CD14-positive monocyte (primary cell): ENCODE results near the gene SPON1. TPM values are rescaled to one million over a fixed set of nuclear protein-coding genes. Genes with fewer than 3 reads are reported as not detected.
A peak's percentile ranks its signal among the peaks of the same experiment; 100 is the strongest.

Source experiments
- DNase-seq, 3 donors: peaks; one replicate each; pipeline ENCODE4 v3.0.0-alpha.2; 2011 to 2022
- H2AFZ ChIP-seq: 2 replicates; pipeline ENCODE4 v1.6.0; 2012; ENCODE audit warnings: mild to moderate bottlenecking, low read depth, low read length, inconsistent platforms; ENCODE audit not compliant: insufficient read depth, poor library complexity, severe bottlenecking
- H3K27ac ChIP-seq, 2 donors: 1 replicate in 1 of 2; 2 replicates in 1 of 2; pipeline ENCODE4 v1.5.1; 2012 to 2013; ENCODE audit warnings: low read length in 2 of 2, control low read depth in 1 of 2, inconsistent platforms in 1 of 2, low read depth in 1 of 2, mild to moderate bottlenecking in 1 of 2
- H3K27me3 ChIP-seq, 2 donors: one replicate each; pipeline versions ENCODE4 v1.6.0 to v1.6.1; 2011 to 2013; ENCODE audit warnings: low read length in 2 of 2; ENCODE audit not compliant: control insufficient read depth in 2 of 2, insufficient read depth in 2 of 2
- H3K36me3 ChIP-seq, 2 donors: replicated peaks in 1 of 2; 1 replicate in 1 of 2; 2 replicates in 1 of 2; pipeline versions ENCODE4 v1.5.1 to v1.6.1; 2012 to 2013; ENCODE audit warnings: low read length in 2 of 2, control low read depth in 1 of 2, inconsistent platforms in 1 of 2, mild to moderate bottlenecking in 1 of 2; ENCODE audit not compliant: insufficient read depth in 2 of 2, control insufficient read depth in 1 of 2
- H3K4me1 ChIP-seq, 2 donors: 1 replicate in 1 of 2; 2 replicates in 1 of 2; pipeline versions ENCODE4 v1.5.1 to v1.6.1; 2012 to 2013; ENCODE audit warnings: low read length in 2 of 2, control low read depth in 1 of 2, inconsistent platforms in 1 of 2, mild to moderate bottlenecking in 1 of 2, moderate library complexity in 1 of 2; ENCODE audit not compliant: insufficient read depth in 2 of 2, control insufficient read depth in 1 of 2
- H3K4me2 ChIP-seq: replicated peaks from 2 replicates; pipeline ENCODE3; 2012; ENCODE audit warnings: low read length, moderate library complexity, mild to moderate bottlenecking; ENCODE audit not compliant: poor library complexity, severe bottlenecking; ENCODE audit errors: extremely low read depth
- H3K4me3 ChIP-seq, 3 experiments: fragments of 200-600 bp in 1 of 3; sonication (generic) in 1 of 3; replicated peaks in 1 of 3; 1 replicate in 2 of 3; 2 replicates in 1 of 3; pipeline ENCODE4 v1.5.1; 2011 to 2013; ENCODE audit warnings: low read length in 3 of 3, mild to moderate bottlenecking in 3 of 3, control low read depth in 2 of 3, low read depth in 2 of 3, inconsistent platforms in 1 of 3, moderate library complexity in 1 of 3
- H3K79me2 ChIP-seq: 2 replicates; pipeline ENCODE4 v1.6.0; 2012; ENCODE audit warnings: mild to moderate bottlenecking, control low read depth, inconsistent platforms, low read length, moderate library complexity; ENCODE audit not compliant: insufficient read depth
- H3K9ac ChIP-seq: 2 replicates; pipeline ENCODE4 v1.6.0; 2017; ENCODE audit warnings: low read length, mild to moderate bottlenecking; ENCODE audit not compliant: insufficient read depth, poor library complexity, severe bottlenecking
- H3K9me3 ChIP-seq, 2 donors: replicated peaks in 1 of 2; 1 replicate in 1 of 2; 2 replicates in 1 of 2; pipeline versions ENCODE4 v1.5.1 to v1.6.1; 2012 to 2013; ENCODE audit warnings: low read length in 2 of 2, control low read depth in 1 of 2; ENCODE audit not compliant: control insufficient read depth in 1 of 2, insufficient read depth in 1 of 2
- H4K20me1 ChIP-seq: 2 replicates; pipeline ENCODE4 v1.6.0; 2012; ENCODE audit warnings: mild to moderate bottlenecking, low read length, control low read depth, moderate library complexity; ENCODE audit not compliant: insufficient read depth
- H3K27ac Mint-ChIP-seq, 7 donors: one replicate each; pipeline ENCODE4 v1.8.0; 2020; ENCODE audit warnings: mild to moderate bottlenecking in 7 of 7, mixed read lengths in 7 of 7, moderate library complexity in 6 of 7, inconsistent platforms in 2 of 7
- H3K27me3 Mint-ChIP-seq, 3 donors: one replicate each; pipeline ENCODE4 v1.8.0; 2021 to 2022; ENCODE audit warnings: low read depth in 3 of 3, mild to moderate bottlenecking in 3 of 3, mixed read lengths in 3 of 3, moderate library complexity in 3 of 3, inconsistent platforms in 1 of 3
- H3K36me3 Mint-ChIP-seq, 2 donors: one replicate each; pipeline ENCODE4 v1.8.0; 2020; ENCODE audit warnings: mixed read lengths in 2 of 2, inconsistent platforms in 1 of 2, mild to moderate bottlenecking in 1 of 2
- H3K4me1 Mint-ChIP-seq: one replicate; pipeline ENCODE4 v1.8.0; 2020; ENCODE audit warnings: mild to moderate bottlenecking, mixed read lengths
- H3K4me3 Mint-ChIP-seq, 2 donors: one replicate each; pipeline ENCODE4 v1.8.0; 2020; ENCODE audit warnings: mild to moderate bottlenecking in 2 of 2, mixed read lengths in 2 of 2, moderate library complexity in 1 of 2
- H3K9me3 Mint-ChIP-seq, 7 donors: one replicate each; pipeline ENCODE4 v1.8.0; 2020 to 2022; ENCODE audit warnings: mixed read lengths in 7 of 7, mild to moderate bottlenecking in 6 of 7, moderate library complexity in 6 of 7, inconsistent platforms in 2 of 7
- CTCF ChIP-seq: fragments of 200-600 bp; IDR thresholded peaks from one replicate; pipeline ENCODE4 v1.8.0; 2022; ENCODE audit warnings: antibody characterized with exemption, mild to moderate bottlenecking
- WGBS: methylation state at CpG from one replicate; pipeline ENCODE4 v1.1.5; 2013; ENCODE audit warnings: missing lambda C conversion rate; ENCODE audit not compliant: insufficient coverage; 5-methylcytosine and 5-hydroxymethylcytosine counted together
- intact Hi-C, 2 donors: fragments of 100-400 bp; cut with micrococcal nuclease; formaldehyde crosslinking; loops; one replicate each; pipeline versions ENCODE4 v1.15.0 to v1.15.1; 2023
- polyA plus RNA-seq, 3 donors: library from polyadenylated mRNA; depleted of rRNA in 1 of 3; unstranded in 2 of 3; stranded (reverse) in 1 of 3; fragments of 300-500 nt in 2 of 3; fragments of >200 nt in 1 of 3; fragmentation: Illumina TruSeq in 2 of 3; gene quantifications; 1 replicate in 2 of 3; 2 replicates in 1 of 3; pipeline ENCODE4 v1.2.3, GENCODE V29; 2012 to 2021

The SPON1 gene
- polyA plus RNA-seq, 3 donors, result not detected

GRCh38 chr11:14230407-14230806 lies 267.9 kb downstream of the SPON1 start:
- no peaks in the 10 kb centered on the region for H3K4me1 ChIP-seq
- H3K27me3 Mint-ChIP-seq, result peaks cover 7 to 13% (median 12%) of the 10 kb centered on the region in 3 donors
- peak overlapping the region in 1 of 2 donors; percentile 67 for H3K4me3 Mint-ChIP-seq
- no peak overlapping the region for H2AFZ ChIP-seq
- no peak for TF ChIP-seq CTCF
- WGBS, result 97% methylated on average over 3 of the region's 6 CpGs
- H3K9me3 ChIP-seq, result no peaks in the 10 kb centered on the region
- H3K9ac ChIP-seq, result no peak overlapping the region
- H3K4me3 ChIP-seq, result no peak overlapping the region
- intact Hi-C loops, result no loop called here
- no peak overlapping the region for H3K4me2 ChIP-seq
- no peaks in the 10 kb centered on the region for H3K79me2 ChIP-seq
- no peaks in the 10 kb centered on the region for H3K27me3 ChIP-seq
- H3K36me3 Mint-ChIP-seq, result no peaks in the 10 kb centered on the region
- H3K36me3 ChIP-seq, result no peaks in the 10 kb centered on the region
- H3K27ac ChIP-seq, result no peak overlapping the region
- H3K9me3 Mint-ChIP-seq, result peaks cover 1 to 6% (median 5%) of the 10 kb centered on the region in 7 donors
- H3K27ac Mint-ChIP-seq, result no peak overlapping the region
- no peaks in the 10 kb centered on the region for H3K4me1 Mint-ChIP-seq
- DNase-seq, result no peak
- no peaks in the 10 kb centered on the region for H4K20me1 ChIP-seq

DNA sequence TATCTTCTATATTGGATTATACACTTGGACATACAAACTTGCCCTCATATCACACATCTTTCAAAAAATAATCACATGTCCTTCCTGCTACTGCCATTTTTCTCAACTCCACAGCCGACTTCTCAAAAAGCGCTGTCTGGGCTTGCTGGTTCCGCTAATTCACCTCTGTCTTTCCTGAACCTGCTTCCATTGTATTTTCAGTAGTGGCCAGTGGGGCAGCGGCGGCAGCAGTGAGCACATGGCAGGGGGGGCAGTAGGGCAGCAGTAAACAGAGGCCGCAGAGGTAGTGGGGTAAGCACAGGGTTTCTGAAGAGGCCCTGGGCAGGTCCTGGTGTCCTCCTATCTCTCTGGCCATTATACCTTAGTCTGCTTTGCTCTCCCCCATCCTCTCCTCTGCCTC lies 270.1 kb downstream of the SPON1 start:
- Mint-ChIP-seq H3K27me3 (peaks cover 20 to 22% (median 20%) of the 10 kb centered on the region in 3 donors), H3K9me3 (peaks cover 0 to 2% (median 1%) of the 10 kb centered on the region in 7 donors), H3K4me3 (no peak overlapping the region), H3K4me1 (peaks cover 16% of the 10 kb centered on the region), H3K36me3 (no peaks in the 10 kb centered on the region), H3K27ac (no peak overlapping the region)
- no peaks in the 10 kb centered on the region for H3K36me3 ChIP-seq
- H2AFZ ChIP-seq, result no peak overlapping the region
- WGBS, result 90% methylated on average over 3 of the region's 6 CpGs
- H3K9ac ChIP-seq, result no peak overlapping the region
- H3K9me3 ChIP-seq, result no peaks in the 10 kb centered on the region
- no peak overlapping the region for H3K4me2 ChIP-seq
- peaks cover 14% of the 10 kb centered on the region in 2 donors for H3K4me1 ChIP-seq
- peaks cover 0 to 5% of the 10 kb centered on the region in 2 donors for H3K27me3 ChIP-seq
- no peak overlapping the region for H3K4me3 ChIP-seq
- no peak overlapping the region for H3K27ac ChIP-seq
- TF ChIP-seq CTCF, result no peak
- intact Hi-C loops, result no loop called here
- H4K20me1 ChIP-seq, result no peaks in the 10 kb centered on the region
- H3K79me2 ChIP-seq, result no peaks in the 10 kb centered on the region
- DNase-seq, result no peak
